K562 (cell line): ENCODE results near the gene VRK3. TPM values are rescaled to one million over a fixed set of nuclear protein-coding genes. Genes with fewer than 3 reads are reported as not detected.

Source experiments
- CHD7 ChIP-seq: fragments of 200-600 bp; sonication (generic); IDR thresholded peaks from one replicate; pipeline ENCODE4 v1.6.1; 2012; ENCODE audit warnings: mild to moderate bottlenecking, low read depth, low read length, inconsistent platforms
- MCM7 ChIP-seq, 2 experiments: fragments of 450-650 bp; IDR thresholded peaks; 2 replicates each; pipeline ENCODE4 v1.6.1; 2016 to 2018
- POLR2AphosphoS5 ChIP-seq: IDR thresholded peaks from 2 replicates; pipeline ENCODE4 v1.6.1; 2011; ENCODE audit warnings: mild to moderate bottlenecking, low read depth, low read length, moderate library complexity; ENCODE audit not compliant: control insufficient read depth, insufficient read depth
- TRIM24 ChIP-seq, 2 experiments: fragments of 450-650 bp; IDR thresholded peaks; 2 replicates each; pipeline ENCODE4 v1.6.1; 2016
- polyA plus RNA-seq, 8 experiments: library from polyadenylated mRNA; depleted of rRNA in 4 of 8; stranded (reverse) in 5 of 8; unstranded in 3 of 8; fragments of >200 nt; fragmentation: Nextera tagmentation in 2 of 8; fragmentation: Illumina TruSeq in 1 of 8; extraction: Ambion mirVana in 2 of 8; extraction: Trizol in 1 of 8; gene quantifications; 2 replicates each; pipeline versions ENCODE4 v1.2.1 to v1.2.3, GENCODE V29; 2011 to 2014; ENCODE audit warnings: inconsistent platforms in 1 of 8, missing spikeins in 1 of 8
- total RNA-seq, 7 experiments: library from RNA; depleted of rRNA in 6 of 7; stranded (reverse); fragments of >200 nt in 6 of 7; fragmentation: Illumina TruSeq in 2 of 7; extraction: Trizol in 2 of 7; gene quantifications; 2 replicates each; pipeline versions ENCODE4 v1.2.1 to v1.2.3, GENCODE V29; 2011 to 2021; ENCODE audit warnings: low replicate concordance in 1 of 7
- TF ChIP-seq, protein P1 (sequence below): sonication (generic); formaldehyde crosslinking; IDR thresholded peaks from 2 replicates; pipeline ENCODE4 v1.8.1; 2023; ENCODE audit warnings: missing genetic modification reagents, mild to moderate bottlenecking, borderline replicate concordance
- TF ChIP-seq, protein P2 (sequence below): fragments of 250-450 bp; sonication (Bioruptor Pico); IDR thresholded peaks from 2 replicates; pipeline ENCODE4 v1.5.0; 2022; ENCODE audit warnings: mild to moderate bottlenecking

The VRK3 gene
- total and polyA plus RNA-seq, 9 of the 15 experiments (the other 6 are each of a cell fraction or from before 2014, with no cell fraction given), result 25.6 to 94.3 (median 42.9) TPM

- TF ChIP-seq MCM7 (IDR thresholded peaks at IDR 0.05) (no peak), TRIM24 (IDR thresholded peaks at IDR 0.05) (peak in 1 of 2 experiments; percentile 66; a peak in 1 of 4 replicates), CHD7 (no peak), POLR2AphosphoS5 (peak; percentile 81)
- TF ChIP-seq, protein P1, sequence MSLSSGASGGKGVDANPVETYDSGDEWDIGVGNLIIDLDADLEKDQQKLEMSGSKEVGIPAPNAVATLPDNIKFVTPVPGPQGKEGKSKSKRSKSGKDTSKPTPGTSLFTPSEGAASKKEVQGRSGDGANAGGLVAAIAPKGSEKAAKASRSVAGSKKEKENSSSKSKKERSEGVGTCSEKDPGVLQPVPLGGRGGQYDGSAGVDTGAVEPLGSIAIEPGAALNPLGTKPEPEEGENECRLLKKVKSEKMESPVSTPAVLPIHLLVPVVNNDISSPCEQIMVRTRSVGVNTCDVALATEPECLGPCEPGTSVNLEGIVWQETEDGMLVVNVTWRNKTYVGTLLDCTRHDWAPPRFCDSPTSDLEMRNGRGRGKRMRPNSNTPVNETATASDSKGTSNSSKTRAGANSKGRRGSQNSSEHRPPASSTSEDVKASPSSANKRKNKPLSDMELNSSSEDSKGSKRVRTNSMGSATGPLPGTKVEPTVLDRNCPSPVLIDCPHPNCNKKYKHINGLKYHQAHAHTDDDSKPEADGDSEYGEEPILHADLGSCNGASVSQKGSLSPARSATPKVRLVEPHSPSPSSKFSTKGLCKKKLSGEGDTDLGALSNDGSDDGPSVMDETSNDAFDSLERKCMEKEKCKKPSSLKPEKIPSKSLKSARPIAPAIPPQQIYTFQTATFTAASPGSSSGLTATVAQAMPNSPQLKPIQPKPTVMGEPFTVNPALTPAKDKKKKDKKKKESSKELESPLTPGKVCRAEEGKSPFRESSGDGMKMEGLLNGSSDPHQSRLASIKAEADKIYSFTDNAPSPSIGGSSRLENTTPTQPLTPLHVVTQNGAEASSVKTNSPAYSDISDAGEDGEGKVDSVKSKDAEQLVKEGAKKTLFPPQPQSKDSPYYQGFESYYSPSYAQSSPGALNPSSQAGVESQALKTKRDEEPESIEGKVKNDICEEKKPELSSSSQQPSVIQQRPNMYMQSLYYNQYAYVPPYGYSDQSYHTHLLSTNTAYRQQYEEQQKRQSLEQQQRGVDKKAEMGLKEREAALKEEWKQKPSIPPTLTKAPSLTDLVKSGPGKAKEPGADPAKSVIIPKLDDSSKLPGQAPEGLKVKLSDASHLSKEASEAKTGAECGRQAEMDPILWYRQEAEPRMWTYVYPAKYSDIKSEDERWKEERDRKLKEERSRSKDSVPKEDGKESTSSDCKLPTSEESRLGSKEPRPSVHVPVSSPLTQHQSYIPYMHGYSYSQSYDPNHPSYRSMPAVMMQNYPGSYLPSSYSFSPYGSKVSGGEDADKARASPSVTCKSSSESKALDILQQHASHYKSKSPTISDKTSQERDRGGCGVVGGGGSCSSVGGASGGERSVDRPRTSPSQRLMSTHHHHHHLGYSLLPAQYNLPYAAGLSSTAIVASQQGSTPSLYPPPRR (CRISPR knock-in tag), result peak; percentile 82; the same call in 1 of the 2 replicates
- TF ChIP-seq, protein P2, sequence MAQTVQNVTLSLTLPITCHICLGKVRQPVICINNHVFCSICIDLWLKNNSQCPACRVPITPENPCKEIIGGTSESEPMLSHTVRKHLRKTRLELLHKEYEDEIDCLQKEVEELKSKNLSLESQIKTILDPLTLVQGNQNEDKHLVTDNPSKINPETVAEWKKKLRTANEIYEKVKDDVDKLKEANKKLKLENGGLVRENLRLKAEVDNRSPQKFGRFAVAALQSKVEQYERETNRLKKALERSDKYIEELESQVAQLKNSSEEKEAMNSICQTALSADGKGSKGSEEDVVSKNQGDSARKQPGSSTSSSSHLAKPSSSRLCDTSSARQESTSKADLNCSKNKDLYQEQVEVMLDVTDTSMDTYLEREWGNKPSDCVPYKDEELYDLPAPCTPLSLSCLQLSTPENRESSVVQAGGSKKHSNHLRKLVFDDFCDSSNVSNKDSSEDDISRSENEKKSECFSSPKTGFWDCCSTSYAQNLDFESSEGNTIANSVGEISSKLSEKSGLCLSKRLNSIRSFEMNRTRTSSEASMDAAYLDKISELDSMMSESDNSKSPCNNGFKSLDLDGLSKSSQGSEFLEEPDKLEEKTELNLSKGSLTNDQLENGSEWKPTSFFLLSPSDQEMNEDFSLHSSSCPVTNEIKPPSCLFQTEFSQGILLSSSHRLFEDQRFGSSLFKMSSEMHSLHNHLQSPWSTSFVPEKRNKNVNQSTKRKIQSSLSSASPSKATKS (CRISPR knock-in tag), result no peak
These were observed at the start of gene VRK3 (continued) for GRCh38 chr19:50025022-50025793.
